Measurements from ENCODE around the gene SCAPER.

Gene SCAPER

GRCh38 chr15:76501011-76501410 is 404.1 kb downstream of the SCAPER start:
- DNase-seq (ENCODE audit: low read depth), result no peak
- H3K4me3 ChIP-seq (ENCODE audit: low read depth, low read length), result no peak overlapping the region
- no peak for TF ChIP-seq CTCF (IDR thresholded peaks at IDR 0.05; ENCODE audit: control insufficient read depth, extremely low read depth, insufficient read depth)

- DNase-seq (ENCODE audit: low read depth), result no peak
- no peak overlapping the region for H3K4me3 ChIP-seq (ENCODE audit: low read depth, low read length)
- TF ChIP-seq CTCF (IDR thresholded peaks at IDR 0.05; ENCODE audit: control insufficient read depth, extremely low read depth, insufficient read depth), result no peak
Measured at GRCh38 chr15:76495487-76495886, 409.7 kb downstream of the SCAPER start.

GRCh38 chr15:76492538-76492937 is 412.6 kb downstream of the SCAPER start:
- DNase-seq (ENCODE audit: low read depth), result no peak
- H3K4me3 ChIP-seq (ENCODE audit: low read depth, low read length), result no peak overlapping the region
- no peak for TF ChIP-seq CTCF (IDR thresholded peaks at IDR 0.05; ENCODE audit: control insufficient read depth, extremely low read depth, insufficient read depth)

- no peak for DNase-seq (ENCODE audit: low read depth)
- TF ChIP-seq CTCF (IDR thresholded peaks at IDR 0.05; ENCODE audit: control insufficient read depth, extremely low read depth, insufficient read depth), result no peak
- no peak overlapping the region for H3K4me3 ChIP-seq (ENCODE audit: low read depth, low read length)
Measured at GRCh38 chr15:76483752-76484151, 421.4 kb downstream of the SCAPER start.

- no peak overlapping the region for H3K4me3 ChIP-seq (ENCODE audit: low read depth, low read length)
- no peak for TF ChIP-seq CTCF (IDR thresholded peaks at IDR 0.05; ENCODE audit: control insufficient read depth, extremely low read depth, insufficient read depth)
- no peak for DNase-seq (ENCODE audit: low read depth)
Measured at GRCh38 chr15:76483018-76483417, 422.1 kb downstream of the SCAPER start.

GRCh38 chr15:76480267-76480666 is 424.9 kb downstream of the SCAPER start:
- no peak for TF ChIP-seq CTCF (IDR thresholded peaks at IDR 0.05; ENCODE audit: control insufficient read depth, extremely low read depth, insufficient read depth)
- no peak overlapping the region for H3K4me3 ChIP-seq (ENCODE audit: low read depth, low read length)
- DNase-seq (ENCODE audit: low read depth), result no peak

- TF ChIP-seq CTCF (IDR thresholded peaks at IDR 0.05; ENCODE audit: control insufficient read depth, extremely low read depth, insufficient read depth), result no peak
- DNase-seq (ENCODE audit: low read depth), result no peak
- no peak overlapping the region for H3K4me3 ChIP-seq (ENCODE audit: low read depth, low read length)
Measured at GRCh38 chr15:76470691-76471090, 434.4 kb downstream of the SCAPER start.
